Measurements from ENCODE around the gene PXN.

DNA sequence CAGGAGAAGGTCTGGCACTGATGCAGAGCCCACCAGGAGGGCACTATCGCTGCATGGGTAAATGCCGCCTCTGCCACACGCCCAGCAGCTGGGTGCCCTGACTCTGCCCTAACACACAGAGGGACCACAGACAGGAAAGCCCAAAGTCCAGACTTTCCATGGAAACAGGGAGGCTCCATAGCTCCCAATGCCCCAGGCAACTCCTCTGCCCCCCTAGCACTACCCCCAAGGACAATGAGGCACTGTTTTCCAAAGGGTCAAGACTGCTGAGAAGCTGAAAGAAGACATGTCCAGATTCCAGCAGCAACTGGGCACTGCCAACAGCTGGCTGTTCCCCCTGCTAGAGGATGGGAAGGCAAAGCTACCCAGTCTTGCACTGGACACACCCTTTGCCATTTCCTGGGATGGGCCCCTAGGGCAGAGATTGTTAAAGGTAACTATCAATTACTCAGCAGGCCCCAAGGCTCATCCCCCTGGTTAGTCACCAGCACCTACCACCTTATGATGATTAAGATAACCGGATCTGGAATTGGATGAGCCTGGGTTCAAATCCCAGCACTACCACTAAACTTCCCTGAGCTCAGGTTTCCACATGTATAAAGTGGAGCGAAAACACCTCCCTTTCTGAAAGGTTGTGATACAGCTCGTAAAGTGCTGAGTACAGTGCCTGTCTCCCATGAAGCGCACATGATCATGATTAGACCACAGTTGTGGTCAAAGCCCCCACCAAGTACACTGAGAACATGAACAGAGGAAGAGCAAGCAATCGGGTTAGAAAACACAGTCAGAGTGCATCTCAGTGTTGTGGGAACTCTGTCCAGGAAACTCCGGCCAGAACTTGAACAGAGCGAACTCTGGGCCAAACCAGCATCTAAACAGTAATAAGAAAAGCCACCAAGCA lies 3.3 kb downstream of the PXN start:
- TF ChIP-seq, protein P1, sequence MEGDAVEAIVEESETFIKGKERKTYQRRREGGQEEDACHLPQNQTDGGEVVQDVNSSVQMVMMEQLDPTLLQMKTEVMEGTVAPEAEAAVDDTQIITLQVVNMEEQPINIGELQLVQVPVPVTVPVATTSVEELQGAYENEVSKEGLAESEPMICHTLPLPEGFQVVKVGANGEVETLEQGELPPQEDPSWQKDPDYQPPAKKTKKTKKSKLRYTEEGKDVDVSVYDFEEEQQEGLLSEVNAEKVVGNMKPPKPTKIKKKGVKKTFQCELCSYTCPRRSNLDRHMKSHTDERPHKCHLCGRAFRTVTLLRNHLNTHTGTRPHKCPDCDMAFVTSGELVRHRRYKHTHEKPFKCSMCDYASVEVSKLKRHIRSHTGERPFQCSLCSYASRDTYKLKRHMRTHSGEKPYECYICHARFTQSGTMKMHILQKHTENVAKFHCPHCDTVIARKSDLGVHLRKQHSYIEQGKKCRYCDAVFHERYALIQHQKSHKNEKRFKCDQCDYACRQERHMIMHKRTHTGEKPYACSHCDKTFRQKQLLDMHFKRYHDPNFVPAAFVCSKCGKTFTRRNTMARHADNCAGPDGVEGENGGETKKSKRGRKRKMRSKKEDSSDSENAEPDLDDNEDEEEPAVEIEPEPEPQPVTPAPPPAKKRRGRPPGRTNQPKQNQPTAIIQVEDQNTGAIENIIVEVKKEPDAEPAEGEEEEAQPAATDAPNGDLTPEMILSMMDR (IDR thresholded peaks at IDR 0.05; ENCODE audit: insufficient read depth, low read length), result no peak
- no peak for TF ChIP-seq POLR2AphosphoS5 (IDR thresholded peaks at IDR 0.05; ENCODE audit: low read depth)
